Trophoblast cell (in vitro differentiated cells and primary cell): ENCODE measurements around the gene CLEC4G.
"Not testable (repeated sequence)": the region's sequence is repeated elsewhere in the genome, so short reads cannot be mapped to it uniquely, and the experiment has no call there.

Experiments
- DNase-seq, 2 donors: peaks; one replicate each; pipeline ENCODE4 v3.0.0-alpha.2; 2016
- H2AFZ ChIP-seq: 2 replicates; pipeline ENCODE4 v1.6.1; 2013; ENCODE audit warnings: low read length, moderate library complexity, mild to moderate bottlenecking; ENCODE audit not compliant: insufficient read depth, poor library complexity
- H2AK5ac ChIP-seq: 2 replicates; pipeline ENCODE4 v1.6.1; 2013; ENCODE audit warnings: mild to moderate bottlenecking, low read length
- H2BK120ac ChIP-seq: 2 replicates; pipeline ENCODE4 v1.6.1; 2013; ENCODE audit warnings: low read length, mild to moderate bottlenecking, moderate library complexity; ENCODE audit not compliant: insufficient read depth, poor library complexity
- H2BK12ac ChIP-seq: 2 replicates; pipeline ENCODE4 v1.6.1; 2013; ENCODE audit warnings: mild to moderate bottlenecking, low read length, moderate library complexity
- H2BK5ac ChIP-seq: 2 replicates; pipeline ENCODE4 v1.6.1; 2013; ENCODE audit warnings: low read length, low read depth, moderate library complexity, mild to moderate bottlenecking; ENCODE audit not compliant: poor library complexity
- H3K14ac ChIP-seq: 2 replicates; pipeline ENCODE4 v1.6.1; 2013; ENCODE audit warnings: mild to moderate bottlenecking, low read length
- H3K18ac ChIP-seq: 2 replicates; pipeline ENCODE4 v1.6.1; 2013; ENCODE audit warnings: mild to moderate bottlenecking, low read length
- H3K23ac ChIP-seq: 2 replicates; pipeline ENCODE4 v1.6.1; 2013; ENCODE audit warnings: low read length
- H3K27ac ChIP-seq: 2 replicates; pipeline ENCODE4 v1.5.1; 2013; ENCODE audit warnings: low read depth, mild to moderate bottlenecking, inconsistent platforms, low read length, moderate library complexity
- H3K27me3 ChIP-seq: 2 replicates; pipeline ENCODE4 v1.6.1; 2013; ENCODE audit warnings: inconsistent platforms, mild to moderate bottlenecking, low read length, moderate library complexity; ENCODE audit not compliant: insufficient read depth
- H3K36me3 ChIP-seq, 2 experiments: 1 replicate in 1 of 2; 2 replicates in 1 of 2; pipeline ENCODE4 v1.6.1; 2013; ENCODE audit warnings: low read length in 2 of 2, mild to moderate bottlenecking in 2 of 2, moderate library complexity in 1 of 2; ENCODE audit not compliant: insufficient read depth in 2 of 2, control insufficient read depth in 1 of 2
- H3K4ac ChIP-seq: 2 replicates; pipeline ENCODE4 v1.6.1; 2013; ENCODE audit warnings: low read depth, mild to moderate bottlenecking, low read length, moderate library complexity
- H3K4me1 ChIP-seq, 2 experiments: 1 replicate in 1 of 2; 2 replicates in 1 of 2; pipeline ENCODE4 v1.6.1; 2013; ENCODE audit warnings: low read length in 2 of 2, mild to moderate bottlenecking in 2 of 2, moderate library complexity in 1 of 2; ENCODE audit not compliant: insufficient read depth in 2 of 2, control insufficient read depth in 1 of 2
- H3K4me2 ChIP-seq: 2 replicates; pipeline ENCODE4 v1.6.1; 2013; ENCODE audit warnings: inconsistent platforms, mild to moderate bottlenecking, low read length, moderate library complexity
- H3K4me3 ChIP-seq: 2 replicates; pipeline ENCODE4 v1.5.1; 2013; ENCODE audit warnings: mild to moderate bottlenecking, low read depth, low read length, inconsistent platforms
- H3K79me1 ChIP-seq: one replicate; pipeline ENCODE4 v1.6.1; 2013; ENCODE audit warnings: low read length
- H3K79me2 ChIP-seq: 2 replicates; pipeline ENCODE4 v1.6.1; 2013; ENCODE audit warnings: low read length, mild to moderate bottlenecking; ENCODE audit not compliant: control insufficient read depth, insufficient read depth, poor library complexity
- H3K9ac ChIP-seq: 2 replicates; pipeline ENCODE4 v1.6.1; 2013; ENCODE audit warnings: mild to moderate bottlenecking, low read length
- H3K9me3 ChIP-seq: 2 replicates; pipeline ENCODE4 v1.6.1; 2013; ENCODE audit warnings: low read depth, mild to moderate bottlenecking, control low read depth, inconsistent platforms, low read length; ENCODE audit not compliant: insufficient read depth
- H4K12ac ChIP-seq: 2 replicates; pipeline ENCODE4 v1.6.1; 2013; ENCODE audit warnings: low read depth, mild to moderate bottlenecking, low read length, moderate library complexity
- H4K8ac ChIP-seq: 2 replicates; pipeline ENCODE4 v1.6.1; 2013; ENCODE audit warnings: low read depth, mild to moderate bottlenecking, low read length, moderate library complexity
- H4K91ac ChIP-seq: one replicate; pipeline ENCODE4 v1.6.1; 2013; ENCODE audit warnings: low read depth, mild to moderate bottlenecking, low read length, moderate library complexity
- WGBS: extraction: QIAGEN DNeasy Blood & Tissue Kit; methylation state at CpG from one replicate; pipeline ENCODE4 v1.1.7; 2013; ENCODE audit warnings: missing lambda C conversion rate; ENCODE audit not compliant: insufficient read length, insufficient coverage; ENCODE audit errors: extremely low coverage; 5-methylcytosine and 5-hydroxymethylcytosine counted together

CLEC4G gene

GRCh38 chr19:7764157-7764556 lies 32.2 kb upstream of the CLEC4G start:
- no CpG with 5 or more reads among the region's 3 CpGs for WGBS
- not testable (repeated sequence) for H3K4ac ChIP-seq

GRCh38 chr19:7763696-7764095 lies 31.8 kb upstream of the CLEC4G start:
- H3K36me3 ChIP-seq = no peaks in the 10 kb centered on the region
- no peak overlapping the region for H3K23ac ChIP-seq
- H2AFZ ChIP-seq = no peak overlapping the region
- no peaks in the 10 kb centered on the region for H3K27me3 ChIP-seq
- H2AK5ac ChIP-seq = no peak overlapping the region
- H3K18ac ChIP-seq = no peak overlapping the region
- H2BK12ac ChIP-seq = peak overlapping the region; percentile 33
- no peak overlapping the region for H2BK5ac ChIP-seq
- no peak overlapping the region for H3K4me2 ChIP-seq
- H3K9ac ChIP-seq = no peak overlapping the region
- WGBS = no CpG with 5 or more reads among the region's 1 CpG
- no peak for DNase-seq
- no peak overlapping the region for H3K4ac ChIP-seq
- H3K9me3 ChIP-seq = peaks cover 10% of the 10 kb centered on the region
- peak overlapping the region; percentile 18 for H4K91ac ChIP-seq
- no peak overlapping the region for H4K8ac ChIP-seq
- no peak overlapping the region for H3K4me3 ChIP-seq
- H3K79me2 ChIP-seq = no peaks in the 10 kb centered on the region
- H4K12ac ChIP-seq = no peak overlapping the region
- no peak overlapping the region for H2BK120ac ChIP-seq
- no peak overlapping the region for H3K14ac ChIP-seq
- no peaks in the 10 kb centered on the region for H3K79me1 ChIP-seq
- H3K4me1 ChIP-seq = no peaks in the 10 kb centered on the region
- no peak overlapping the region for H3K27ac ChIP-seq

More at GRCh38 chr19:7764157-7764556, 32.2 kb upstream of the CLEC4G start:
- not testable (repeated sequence) for H3K4me2 ChIP-seq, H3K23ac ChIP-seq, H2AFZ ChIP-seq, H4K12ac ChIP-seq, H3K27ac ChIP-seq, H2BK12ac ChIP-seq, H2BK120ac ChIP-seq, H3K27me3 ChIP-seq, H2BK5ac ChIP-seq, H3K4me1 ChIP-seq, H2AK5ac ChIP-seq, H3K18ac ChIP-seq, H3K9me3 ChIP-seq, H3K14ac ChIP-seq, H3K4me3 ChIP-seq, H3K9ac ChIP-seq, H3K79me2 ChIP-seq, H4K8ac ChIP-seq, H3K79me1 ChIP-seq, H3K36me3 ChIP-seq, H4K91ac ChIP-seq
- DNase-seq = peak in 1 of 2 donors; percentile 41

- no CpG with 5 or more reads among the region's 8 CpGs for WGBS
- no peak within 1 kb of the TSS for H3K9ac ChIP-seq
Measured at GRCh38 chr19:7762719-7763293, 30.9 kb upstream of the CLEC4G start, which contains the start of gene CLEC4M. Gene CLEC4M, plus strand, starts transcription at chr19:7763243. Its CDS starts 24 bp downstream, at chr19:7763267.

GRCh38 chr19:7759156-7759555 lies 27.2 kb upstream of the CLEC4G start:
- no peak overlapping the region for H4K91ac ChIP-seq
- no peaks in the 10 kb centered on the region for H3K4me1 ChIP-seq
- no peak overlapping the region for H2AFZ ChIP-seq
- H3K9me3 ChIP-seq = peaks cover 17% of the 10 kb centered on the region
- H2BK120ac ChIP-seq = no peak overlapping the region
- H3K4me2 ChIP-seq = no peak overlapping the region
- H4K12ac ChIP-seq = no peak overlapping the region
- no peaks in the 10 kb centered on the region for H3K79me2 ChIP-seq
- H3K27ac ChIP-seq = no peak overlapping the region
- H2BK12ac ChIP-seq = no peak overlapping the region
- no peak overlapping the region for H3K23ac ChIP-seq
- no peaks in the 10 kb centered on the region for H3K27me3 ChIP-seq
- H3K9ac ChIP-seq = no peak overlapping the region
- H3K4me3 ChIP-seq = no peak overlapping the region
- WGBS = no CpG with 5 or more reads among the region's 1 CpG
- no peak overlapping the region for H4K8ac ChIP-seq
- no peak overlapping the region for H2AK5ac ChIP-seq
- no peak overlapping the region for H3K4ac ChIP-seq
- H3K79me1 ChIP-seq = no peaks in the 10 kb centered on the region
- no peak for DNase-seq
- no peak overlapping the region for H3K14ac ChIP-seq
- H3K36me3 ChIP-seq = no peaks in the 10 kb centered on the region
- no peak overlapping the region for H3K18ac ChIP-seq
- no peak overlapping the region for H2BK5ac ChIP-seq

More at GRCh38 chr19:7762719-7763293, 30.9 kb upstream of the CLEC4G start, which contains the start of gene CLEC4M:
- no peak within 1 kb of the TSS for H2AFZ ChIP-seq
- H3K4me2 ChIP-seq = no peak within 1 kb of the TSS
- peak within 1 kb of the TSS; percentile 54 for H3K4me3 ChIP-seq
- no peak within 1 kb of the TSS for H4K8ac ChIP-seq
- no peak within 1 kb of the TSS for H4K12ac ChIP-seq
- H3K79me1 ChIP-seq = no peaks in the 10 kb centered on the region
- H3K36me3 ChIP-seq = no peaks in the 10 kb centered on the region
- no peak within 1 kb of the TSS for H3K18ac ChIP-seq
- no peak within 1 kb of the TSS for H2BK5ac ChIP-seq
- no peak within 1 kb of the TSS for H3K23ac ChIP-seq
- H3K9me3 ChIP-seq = peaks cover 11% of the 10 kb centered on the region
- no peak within 1 kb of the TSS for H3K4ac ChIP-seq
- H3K79me2 ChIP-seq = no peaks in the 10 kb centered on the region
- H3K27ac ChIP-seq = no peak within 1 kb of the TSS
- H3K14ac ChIP-seq = no peak within 1 kb of the TSS
- DNase-seq = no peak
- H4K91ac ChIP-seq = peak within 1 kb of the TSS; percentile 18
- H2BK12ac ChIP-seq = peak within 1 kb of the TSS; percentile 33
- no peaks in the 10 kb centered on the region for H3K27me3 ChIP-seq
- H2AK5ac ChIP-seq = no peak within 1 kb of the TSS
- no peaks in the 10 kb centered on the region for H3K4me1 ChIP-seq
- no peak within 1 kb of the TSS for H2BK120ac ChIP-seq
